Measurements from ENCODE around the gene GABBR2. TPM values are rescaled to one million over a fixed set of nuclear protein-coding genes. Genes with fewer than 3 reads are reported as not detected.
"Not testable (repeated sequence)": the region's sequence is repeated elsewhere in the genome, so short reads cannot be mapped to it uniquely, and the experiment has no call there.

The GABBR2 gene
- total RNA-seq, 1 experiment from 2014 or later: 0.23 TPM

GRCh38 chr9:98657897-98658296, 50.8 kb downstream of the GABBR2 start:
- no peak for TF ChIP-seq CTCF (IDR thresholded peaks at IDR 0.05; ENCODE audit: insufficient read depth in 1 of 2, low read depth in 1 of 2, low read length in 1 of 2, severe bottlenecking in 1 of 2, unreplicated experiment in 1 of 2)
- POLR2A ChIA-PET: no interaction called here
- DNase-seq: no peak
- no TSS peak for BruUV-seq (replicated peaks)
- Histone ChIP-seq H3K27me3 (replicated peaks; ENCODE audit: control insufficient read depth, insufficient read depth, low read length) (no peaks in the 10 kb centered on the region), H3K9me3 (no peaks in the 10 kb centered on the region), H3K4me3 (ENCODE audit: low read depth, low read length) (no peak overlapping the region), H3K36me3 (ENCODE audit: control insufficient read depth, insufficient read depth, low read length) (no peaks in the 10 kb centered on the region), H3K4me1 (no peaks in the 10 kb centered on the region)
- H3K36me3 Mint-ChIP-seq (ENCODE audit: insufficient read depth, unreplicated experiment): no peaks in the 10 kb centered on the region
- H3K27me3 Mint-ChIP-seq (ENCODE audit: insufficient read depth, unreplicated experiment): peaks cover 2% of the 10 kb centered on the region
- no peaks in the 10 kb centered on the region for H3K9me3 Mint-ChIP-seq (ENCODE audit: unreplicated experiment)
- no peak overlapping the region for H3K4me3 Mint-ChIP-seq (ENCODE audit: unreplicated experiment)
- H3K27ac Mint-ChIP-seq (ENCODE audit: unreplicated experiment): no peak overlapping the region
- H3K4me1 Mint-ChIP-seq (ENCODE audit: low read depth, unreplicated experiment): no peaks in the 10 kb centered on the region
- intact Hi-C loops (cut with micrococcal nuclease; ENCODE audit: unreplicated experiment): no loop called here
- CTCF ChIA-PET: no interaction called here

- H3K27me3 ChIP-seq (replicated peaks; ENCODE audit: control insufficient read depth, insufficient read depth, low read length): no peaks in the 10 kb centered on the region
- H3K4me3 ChIP-seq (ENCODE audit: low read depth, low read length): no peak overlapping the region
- no peak overlapping the region for H3K4me3 Mint-ChIP-seq (ENCODE audit: unreplicated experiment)
- H3K27ac Mint-ChIP-seq (ENCODE audit: unreplicated experiment): no peak overlapping the region
- no peaks in the 10 kb centered on the region for H3K36me3 Mint-ChIP-seq (ENCODE audit: insufficient read depth, unreplicated experiment)
- no peaks in the 10 kb centered on the region for H3K4me1 ChIP-seq
- TF ChIP-seq CTCF (IDR thresholded peaks at IDR 0.05; ENCODE audit: insufficient read depth in 1 of 2, low read depth in 1 of 2, low read length in 1 of 2, severe bottlenecking in 1 of 2, unreplicated experiment in 1 of 2): no peak
- no TSS peak for BruUV-seq (replicated peaks)
- no peaks in the 10 kb centered on the region for H3K9me3 Mint-ChIP-seq (ENCODE audit: unreplicated experiment)
- DNase-seq: no peak
- no peaks in the 10 kb centered on the region for H3K9me3 ChIP-seq
- H3K27me3 Mint-ChIP-seq (ENCODE audit: insufficient read depth, unreplicated experiment): peaks cover 2% of the 10 kb centered on the region
- ChIA-PET POLR2A (no interaction called here), CTCF (no interaction called here)
- H3K4me1 Mint-ChIP-seq (ENCODE audit: low read depth, unreplicated experiment): no peaks in the 10 kb centered on the region
- intact Hi-C loops (cut with micrococcal nuclease; ENCODE audit: unreplicated experiment): no loop called here
- H3K36me3 ChIP-seq (ENCODE audit: control insufficient read depth, insufficient read depth, low read length): no peaks in the 10 kb centered on the region
Measured at GRCh38 chr9:98656511-98656910, 52.2 kb downstream of the GABBR2 start.

- BruUV-seq (replicated peaks); CTCF ChIA-PET; H3K36me3 ChIP-seq (ENCODE audit: control insufficient read depth, insufficient read depth, low read length); POLR2A ChIA-PET; H3K9me3 Mint-ChIP-seq (ENCODE audit: unreplicated experiment); H3K4me1 Mint-ChIP-seq (ENCODE audit: low read depth, unreplicated experiment); DNase-seq; H3K27ac Mint-ChIP-seq (ENCODE audit: unreplicated experiment); H3K9me3 ChIP-seq; H3K4me3 ChIP-seq (ENCODE audit: low read depth, low read length); H3K4me1 ChIP-seq; H3K4me3 Mint-ChIP-seq (ENCODE audit: unreplicated experiment); H3K27me3 Mint-ChIP-seq (ENCODE audit: insufficient read depth, unreplicated experiment); H3K27me3 ChIP-seq (replicated peaks; ENCODE audit: control insufficient read depth, insufficient read depth, low read length); H3K36me3 Mint-ChIP-seq (ENCODE audit: insufficient read depth, unreplicated experiment); intact Hi-C loops (cut with micrococcal nuclease; ENCODE audit: unreplicated experiment): not testable (repeated sequence)
Measured at GRCh38 chr9:98655428-98655827, 53.3 kb downstream of the GABBR2 start.

DNA sequence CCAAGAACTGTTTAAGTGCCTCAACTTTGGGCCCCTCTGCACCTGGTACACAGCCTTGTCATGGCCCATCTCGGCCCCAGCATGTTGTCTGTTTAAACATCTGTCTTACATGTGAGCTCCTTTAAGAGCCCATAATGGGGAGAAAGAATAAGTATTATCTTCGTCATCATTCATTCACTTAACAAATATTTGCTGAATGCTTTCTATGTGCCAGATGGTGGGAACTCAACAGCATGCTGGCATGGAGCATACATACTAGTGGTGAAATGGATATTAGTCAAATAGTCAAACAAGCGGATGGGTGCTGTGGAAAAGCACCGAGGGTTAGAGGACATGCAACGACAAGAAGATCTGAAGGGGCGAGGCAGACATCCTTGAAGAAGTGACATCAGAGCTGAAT, 54.5 kb downstream of the GABBR2 start:
- no peaks in the 10 kb centered on the region for H3K4me1 Mint-ChIP-seq (ENCODE audit: low read depth, unreplicated experiment)
- H3K27me3 Mint-ChIP-seq (ENCODE audit: insufficient read depth, unreplicated experiment): peaks cover 10% of the 10 kb centered on the region
- no peaks in the 10 kb centered on the region for H3K4me1 ChIP-seq
- no peaks in the 10 kb centered on the region for H3K36me3 Mint-ChIP-seq (ENCODE audit: insufficient read depth, unreplicated experiment)
- no peaks in the 10 kb centered on the region for H3K27me3 ChIP-seq (replicated peaks; ENCODE audit: control insufficient read depth, insufficient read depth, low read length)
- no peak overlapping the region for H3K4me3 ChIP-seq (ENCODE audit: low read depth, low read length)
- no peak for DNase-seq
- BruUV-seq (replicated peaks): no TSS peak
- no peaks in the 10 kb centered on the region for H3K9me3 ChIP-seq
- ChIA-PET CTCF (no interaction called here), POLR2A (no interaction called here)
- no peak overlapping the region for H3K27ac Mint-ChIP-seq (ENCODE audit: unreplicated experiment)
- intact Hi-C loops (cut with micrococcal nuclease; ENCODE audit: unreplicated experiment): no loop called here
- TF ChIP-seq CTCF (IDR thresholded peaks at IDR 0.05; ENCODE audit: insufficient read depth in 1 of 2, low read depth in 1 of 2, low read length in 1 of 2, severe bottlenecking in 1 of 2, unreplicated experiment in 1 of 2): no peak
- no peaks in the 10 kb centered on the region for H3K36me3 ChIP-seq (ENCODE audit: control insufficient read depth, insufficient read depth, low read length)
- no peak overlapping the region for H3K4me3 Mint-ChIP-seq (ENCODE audit: unreplicated experiment)
- no peaks in the 10 kb centered on the region for H3K9me3 Mint-ChIP-seq (ENCODE audit: unreplicated experiment)

All from Caco-2 (cell line).